H1 (cell line): ENCODE measurements around the gene RPL41. TPM values are rescaled to one million over a fixed set of nuclear protein-coding genes. Genes with fewer than 3 reads are reported as not detected.

ENCODE experiments used
- ASH2L ChIP-seq: fragments of 200-600, 300-600 bp; sonication (generic); IDR thresholded peaks from one replicate; pipeline ENCODE4 v1.7.1; 2017; ENCODE audit warnings: low read length
- BCL11A ChIP-seq, 2 experiments: IDR thresholded peaks; one replicate each; pipeline ENCODE4 v1.6.1; 2011; ENCODE audit warnings: low read depth in 2 of 2, low read length in 2 of 2, mild to moderate bottlenecking in 2 of 2
- CTBP2 ChIP-seq: IDR thresholded peaks from 2 replicates; pipeline ENCODE4 v1.7.0; 2011; ENCODE audit warnings: borderline replicate concordance, mild to moderate bottlenecking, moderate library complexity, mixed read lengths, low read length; ENCODE audit not compliant: insufficient read depth, insufficient read length
- KDM1A ChIP-seq: fragments of 200-600, 300-600 bp; sonication (generic); IDR thresholded peaks from 2 replicates; pipeline ENCODE4 v1.7.1; 2016; ENCODE audit warnings: mild to moderate bottlenecking, low read length, borderline replicate concordance
- RFX5 ChIP-seq: IDR thresholded peaks from 2 replicates; pipeline ENCODE4 v1.6.1; 2011; ENCODE audit warnings: low read depth, low read length, improper control_type of control experiment, borderline replicate concordance
- SIX5 ChIP-seq: IDR thresholded peaks from 2 replicates; pipeline ENCODE4 v1.6.1; 2011; ENCODE audit warnings: mild to moderate bottlenecking, low read depth, low read length
- polyA plus RNA-seq, 7 experiments: library from polyadenylated mRNA; depleted of rRNA in 3 of 7; stranded (reverse) in 5 of 7; unstranded in 2 of 7; fragments of >200 nt in 5 of 7; fragments of 200-250 nt in 2 of 7; gene quantifications; 1 replicate in 5 of 7; 2 replicates in 1 of 7; 4 replicates in 1 of 7; pipeline versions ENCODE4 v1.2.1 to v1.2.3, GENCODE V29; 2011 to 2013; ENCODE audit warnings: missing spikeins in 2 of 7, mixed read lengths in 2 of 7
- total RNA-seq: library from RNA; stranded (reverse); fragmentation: NEBNext Ultra II Directional; extraction: Animal tissue kit (Norgen Biotek cat#: 25700); gene quantifications from 2 replicates; pipeline ENCODE4 v1.2.1, GENCODE V29; 2021
- TF ChIP-seq, protein P1 (sequence below): fragments of 300-600 bp; sonication (generic); IDR thresholded peaks from 2 replicates; pipeline ENCODE4 v1.7.1; 2012; ENCODE audit warnings: low read length, moderate library complexity, mild to moderate bottlenecking, inconsistent platforms; ENCODE audit not compliant: insufficient replicate concordance

Gene RPL41
- total and polyA plus RNA-seq, 2 of the 8 experiments (the other 6 are each of a cell fraction or from before 2014, with no cell fraction given): 4,440 to 16,488 TPM

DNA sequence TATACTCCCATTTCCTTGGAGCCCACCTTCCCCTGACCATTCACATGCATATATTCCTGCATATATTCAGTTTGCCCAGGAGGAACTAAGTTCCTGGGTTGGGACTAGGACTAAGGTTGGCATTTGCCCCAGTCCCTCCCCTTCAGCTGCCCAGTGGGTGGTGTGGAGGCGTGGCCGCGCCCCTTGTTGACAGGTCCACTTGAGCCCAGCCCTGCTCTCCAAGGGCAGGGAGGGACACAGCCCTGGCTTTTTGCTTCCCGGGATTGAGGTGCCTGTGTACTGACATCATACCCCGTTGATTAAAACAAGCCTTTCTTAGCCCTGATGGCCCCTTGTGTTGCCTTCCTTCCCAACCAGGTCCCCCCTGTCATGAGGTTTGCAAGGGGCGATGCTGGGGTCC is 29.2 kb upstream of the RPL41 start (continued):
- TF ChIP-seq, protein P1, sequence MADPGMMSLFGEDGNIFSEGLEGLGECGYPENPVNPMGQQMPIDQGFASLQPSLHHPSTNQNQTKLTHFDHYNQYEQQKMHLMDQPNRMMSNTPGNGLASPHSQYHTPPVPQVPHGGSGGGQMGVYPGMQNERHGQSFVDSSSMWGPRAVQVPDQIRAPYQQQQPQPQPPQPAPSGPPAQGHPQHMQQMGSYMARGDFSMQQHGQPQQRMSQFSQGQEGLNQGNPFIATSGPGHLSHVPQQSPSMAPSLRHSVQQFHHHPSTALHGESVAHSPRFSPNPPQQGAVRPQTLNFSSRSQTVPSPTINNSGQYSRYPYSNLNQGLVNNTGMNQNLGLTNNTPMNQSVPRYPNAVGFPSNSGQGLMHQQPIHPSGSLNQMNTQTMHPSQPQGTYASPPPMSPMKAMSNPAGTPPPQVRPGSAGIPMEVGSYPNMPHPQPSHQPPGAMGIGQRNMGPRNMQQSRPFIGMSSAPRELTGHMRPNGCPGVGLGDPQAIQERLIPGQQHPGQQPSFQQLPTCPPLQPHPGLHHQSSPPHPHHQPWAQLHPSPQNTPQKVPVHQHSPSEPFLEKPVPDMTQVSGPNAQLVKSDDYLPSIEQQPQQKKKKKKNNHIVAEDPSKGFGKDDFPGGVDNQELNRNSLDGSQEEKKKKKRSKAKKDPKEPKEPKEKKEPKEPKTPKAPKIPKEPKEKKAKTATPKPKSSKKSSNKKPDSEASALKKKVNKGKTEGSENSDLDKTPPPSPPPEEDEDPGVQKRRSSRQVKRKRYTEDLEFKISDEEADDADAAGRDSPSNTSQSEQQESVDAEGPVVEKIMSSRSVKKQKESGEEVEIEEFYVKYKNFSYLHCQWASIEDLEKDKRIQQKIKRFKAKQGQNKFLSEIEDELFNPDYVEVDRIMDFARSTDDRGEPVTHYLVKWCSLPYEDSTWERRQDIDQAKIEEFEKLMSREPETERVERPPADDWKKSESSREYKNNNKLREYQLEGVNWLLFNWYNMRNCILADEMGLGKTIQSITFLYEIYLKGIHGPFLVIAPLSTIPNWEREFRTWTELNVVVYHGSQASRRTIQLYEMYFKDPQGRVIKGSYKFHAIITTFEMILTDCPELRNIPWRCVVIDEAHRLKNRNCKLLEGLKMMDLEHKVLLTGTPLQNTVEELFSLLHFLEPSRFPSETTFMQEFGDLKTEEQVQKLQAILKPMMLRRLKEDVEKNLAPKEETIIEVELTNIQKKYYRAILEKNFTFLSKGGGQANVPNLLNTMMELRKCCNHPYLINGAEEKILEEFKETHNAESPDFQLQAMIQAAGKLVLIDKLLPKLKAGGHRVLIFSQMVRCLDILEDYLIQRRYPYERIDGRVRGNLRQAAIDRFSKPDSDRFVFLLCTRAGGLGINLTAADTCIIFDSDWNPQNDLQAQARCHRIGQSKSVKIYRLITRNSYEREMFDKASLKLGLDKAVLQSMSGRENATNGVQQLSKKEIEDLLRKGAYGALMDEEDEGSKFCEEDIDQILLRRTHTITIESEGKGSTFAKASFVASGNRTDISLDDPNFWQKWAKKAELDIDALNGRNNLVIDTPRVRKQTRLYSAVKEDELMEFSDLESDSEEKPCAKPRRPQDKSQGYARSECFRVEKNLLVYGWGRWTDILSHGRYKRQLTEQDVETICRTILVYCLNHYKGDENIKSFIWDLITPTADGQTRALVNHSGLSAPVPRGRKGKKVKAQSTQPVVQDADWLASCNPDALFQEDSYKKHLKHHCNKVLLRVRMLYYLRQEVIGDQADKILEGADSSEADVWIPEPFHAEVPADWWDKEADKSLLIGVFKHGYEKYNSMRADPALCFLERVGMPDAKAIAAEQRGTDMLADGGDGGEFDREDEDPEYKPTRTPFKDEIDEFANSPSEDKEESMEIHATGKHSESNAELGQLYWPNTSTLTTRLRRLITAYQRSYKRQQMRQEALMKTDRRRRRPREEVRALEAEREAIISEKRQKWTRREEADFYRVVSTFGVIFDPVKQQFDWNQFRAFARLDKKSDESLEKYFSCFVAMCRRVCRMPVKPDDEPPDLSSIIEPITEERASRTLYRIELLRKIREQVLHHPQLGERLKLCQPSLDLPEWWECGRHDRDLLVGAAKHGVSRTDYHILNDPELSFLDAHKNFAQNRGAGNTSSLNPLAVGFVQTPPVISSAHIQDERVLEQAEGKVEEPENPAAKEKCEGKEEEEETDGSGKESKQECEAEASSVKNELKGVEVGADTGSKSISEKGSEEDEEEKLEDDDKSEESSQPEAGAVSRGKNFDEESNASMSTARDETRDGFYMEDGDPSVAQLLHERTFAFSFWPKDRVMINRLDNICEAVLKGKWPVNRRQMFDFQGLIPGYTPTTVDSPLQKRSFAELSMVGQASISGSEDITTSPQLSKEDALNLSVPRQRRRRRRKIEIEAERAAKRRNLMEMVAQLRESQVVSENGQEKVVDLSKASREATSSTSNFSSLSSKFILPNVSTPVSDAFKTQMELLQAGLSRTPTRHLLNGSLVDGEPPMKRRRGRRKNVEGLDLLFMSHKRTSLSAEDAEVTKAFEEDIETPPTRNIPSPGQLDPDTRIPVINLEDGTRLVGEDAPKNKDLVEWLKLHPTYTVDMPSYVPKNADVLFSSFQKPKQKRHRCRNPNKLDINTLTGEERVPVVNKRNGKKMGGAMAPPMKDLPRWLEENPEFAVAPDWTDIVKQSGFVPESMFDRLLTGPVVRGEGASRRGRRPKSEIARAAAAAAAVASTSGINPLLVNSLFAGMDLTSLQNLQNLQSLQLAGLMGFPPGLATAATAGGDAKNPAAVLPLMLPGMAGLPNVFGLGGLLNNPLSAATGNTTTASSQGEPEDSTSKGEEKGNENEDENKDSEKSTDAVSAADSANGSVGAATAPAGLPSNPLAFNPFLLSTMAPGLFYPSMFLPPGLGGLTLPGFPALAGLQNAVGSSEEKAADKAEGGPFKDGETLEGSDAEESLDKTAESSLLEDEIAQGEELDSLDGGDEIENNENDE: no peak
- TF ChIP-seq CTBP2 (no peak), KDM1A (no peak), ASH2L (no peak), SIX5 (no peak), RFX5 (no peak), BCL11A (IDR thresholded peaks at IDR 0.05; ENCODE audit: low read depth in 2 of 2, low read length in 2 of 2) (no peak)
